ENCODE measurements around the gene GPC4. TPM values are rescaled to one million over a fixed set of nuclear protein-coding genes. Genes with fewer than 3 reads are reported as not detected.

Gene GPC4
- polyA plus RNA-seq, 2 of the 4 experiments (the other 2 are of a cell fraction) = 0.01 to 0.03 TPM

GRCh38 chrX:133399411-133399810 is 15.9 kb downstream of the GPC4 start:
- 83% methylated on average over 2 of the region's 3 CpGs for WGBS (ENCODE audit: missing lambda C conversion rate)
- no peaks in the 10 kb centered on the region for H3K4me1 ChIP-seq
- ATAC-seq (no peak), FAIRE-seq (no peak), DNase-seq (ENCODE audit: low read depth in 1 of 2, low spot score in 1 of 2) (no peak)
- ChIA-PET CTCF (no interaction called here), POLR2A (no interaction called here)
- H3K4me3 ChIP-seq = no peak overlapping the region
- no peak overlapping the region for H3K27ac ChIP-seq
- H3K4me2 ChIP-seq = no peak overlapping the region
- no peaks in the 10 kb centered on the region for H3K9me3 ChIP-seq
- no peak for TF ChIP-seq CHD4 (IDR thresholded peaks at IDR 0.05; ENCODE audit: borderline replicate concordance)
- no peak for TF ChIP-seq NR3C1 (IDR thresholded peaks at IDR 0.05)
- TF ChIP-seq HOXA7 (CRISPR knock-in tag; IDR thresholded peaks at IDR 0.05) = no peak
- TF ChIP-seq RAD21 (conservative IDR thresholded peaks at IDR 0.05 in 1 of 2, IDR thresholded peaks at IDR 0.05 in 1 of 2) = no peak
- no peak for TF ChIP-seq ZC3H11A (IDR thresholded peaks at IDR 0.05)
- no peak for TF ChIP-seq RARB (CRISPR knock-in tag; IDR thresholded peaks at IDR 0.05)
- TF ChIP-seq RCOR1 (IDR thresholded peaks at IDR 0.05; ENCODE audit: low read depth, low read length) = no peak
- no peak for TF ChIP-seq HMGXB4 (CRISPR knock-in tag; IDR thresholded peaks at IDR 0.05; ENCODE audit: borderline replicate concordance)
- no peak for TF ChIP-seq SREBF2 (IDR thresholded peaks at IDR 0.05)
- TF ChIP-seq RFX5 (IDR thresholded peaks at IDR 0.05) = no peak
- no peak for TF ChIP-seq JUN (IDR thresholded peaks at IDR 0.05)

- H3K4me2 ChIP-seq = no peak overlapping the region
- FAIRE-seq (no peak), DNase-seq (ENCODE audit: low read depth in 1 of 2, low spot score in 1 of 2) (no peak), ATAC-seq (no peak)
- TF ChIP-seq KDM5A (IDR thresholded peaks at IDR 0.05) (no peak), EHF (CRISPR knock-in tag; IDR thresholded peaks at IDR 0.05) (no peak), ZSCAN20 (CRISPR knock-in tag; IDR thresholded peaks at IDR 0.05) (no peak), NFE2L2 (conservative IDR thresholded peaks at IDR 0.05; ENCODE audit: low read length) (no peak)
- POLR2A ChIA-PET = no interaction called here
- no peaks in the 10 kb centered on the region for H3K9me3 ChIP-seq
- no peaks in the 10 kb centered on the region for H3K4me1 ChIP-seq
- no peak overlapping the region for H3K27ac ChIP-seq
- 60% methylated on average over 2 of the region's 2 CpGs for WGBS (ENCODE audit: missing lambda C conversion rate)
- CTCF ChIA-PET = no interaction called here
- no peak overlapping the region for H3K4me3 ChIP-seq
These were observed 20.5 kb downstream of the GPC4 start for GRCh38 chrX:133394765-133395164.

DNA sequence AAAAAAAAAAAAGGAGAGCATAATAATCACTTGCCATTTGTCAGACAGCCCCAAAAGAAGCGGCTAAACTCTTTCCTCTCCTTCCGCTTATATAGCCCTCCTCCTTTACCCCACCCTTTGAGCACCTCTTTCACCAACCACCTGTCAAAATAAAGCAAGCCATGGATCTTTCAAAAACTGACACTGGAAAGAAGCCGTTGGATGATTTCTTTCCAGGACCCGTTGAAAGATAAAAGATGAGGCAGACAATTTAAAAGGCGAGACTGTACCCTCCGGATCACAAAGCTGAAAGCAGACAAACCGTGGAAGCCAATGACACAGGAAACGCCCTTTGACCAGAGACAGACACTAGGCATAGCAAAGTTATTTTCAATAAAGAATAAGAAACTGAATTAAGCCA is 22.6 kb downstream of the GPC4 start:
- Histone ChIP-seq H3K9me3 (no peaks in the 10 kb centered on the region), H3K4me2 (no peak overlapping the region), H3K4me3 (no peak overlapping the region), H3K4me1 (no peaks in the 10 kb centered on the region), H3K27ac (no peak overlapping the region)
- 26% methylated on average over 8 of the region's 8 CpGs for WGBS (ENCODE audit: missing lambda C conversion rate)
- no peak for FAIRE-seq
- ChIA-PET POLR2A (no interaction called here), CTCF (no interaction called here)
- no peak for TF ChIP-seq RARB (CRISPR knock-in tag; IDR thresholded peaks at IDR 0.05)
- no peak for TF ChIP-seq CHD2 (IDR thresholded peaks at IDR 0.05; ENCODE audit: low read length, partially characterized antibody)
- TF ChIP-seq CEBPB (IDR thresholded peaks at IDR 0.05) = no peak
- TF ChIP-seq BHLHE40 (IDR thresholded peaks at IDR 0.05; ENCODE audit: low read depth, low read length) = no peak
- no peak for TF ChIP-seq CBX8 (IDR thresholded peaks at IDR 0.05)
- TF ChIP-seq MAZ (IDR thresholded peaks at IDR 0.05; ENCODE audit: borderline replicate concordance, low read depth, low read length) = no peak
- TF ChIP-seq, protein P1, sequence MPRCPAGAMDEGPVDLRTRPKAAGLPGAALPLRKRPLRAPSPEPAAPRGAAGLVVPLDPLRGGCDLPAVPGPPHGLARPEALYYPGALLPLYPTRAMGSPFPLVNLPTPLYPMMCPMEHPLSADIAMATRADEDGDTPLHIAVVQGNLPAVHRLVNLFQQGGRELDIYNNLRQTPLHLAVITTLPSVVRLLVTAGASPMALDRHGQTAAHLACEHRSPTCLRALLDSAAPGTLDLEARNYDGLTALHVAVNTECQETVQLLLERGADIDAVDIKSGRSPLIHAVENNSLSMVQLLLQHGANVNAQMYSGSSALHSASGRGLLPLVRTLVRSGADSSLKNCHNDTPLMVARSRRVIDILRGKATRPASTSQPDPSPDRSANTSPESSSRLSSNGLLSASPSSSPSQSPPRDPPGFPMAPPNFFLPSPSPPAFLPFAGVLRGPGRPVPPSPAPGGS (IDR thresholded peaks at IDR 0.05) = no peak
- no peak for TF ChIP-seq EP300 (IDR thresholded peaks at IDR 0.05)
- no peak for TF ChIP-seq HOXB5 (CRISPR knock-in tag; IDR thresholded peaks at IDR 0.05)
- no peak for TF ChIP-seq GATA3 (IDR thresholded peaks at IDR 0.05; ENCODE audit: borderline replicate concordance)
- TF ChIP-seq FOXS1 (CRISPR knock-in tag; IDR thresholded peaks at IDR 0.05) = no peak
- no peak for DNase-seq (ENCODE audit: low read depth in 1 of 2, low spot score in 1 of 2)
- no peak for ATAC-seq

Measured in A549 (cell line).